ENCODE data around the gene MFAP1.
A peak's percentile ranks its signal among the peaks of the same experiment; 100 is the strongest.
"Not testable (repeated sequence)": the region's sequence is repeated elsewhere in the genome, so short reads cannot be mapped to it uniquely, and the experiment has no call there.

MFAP1 gene

DNA sequence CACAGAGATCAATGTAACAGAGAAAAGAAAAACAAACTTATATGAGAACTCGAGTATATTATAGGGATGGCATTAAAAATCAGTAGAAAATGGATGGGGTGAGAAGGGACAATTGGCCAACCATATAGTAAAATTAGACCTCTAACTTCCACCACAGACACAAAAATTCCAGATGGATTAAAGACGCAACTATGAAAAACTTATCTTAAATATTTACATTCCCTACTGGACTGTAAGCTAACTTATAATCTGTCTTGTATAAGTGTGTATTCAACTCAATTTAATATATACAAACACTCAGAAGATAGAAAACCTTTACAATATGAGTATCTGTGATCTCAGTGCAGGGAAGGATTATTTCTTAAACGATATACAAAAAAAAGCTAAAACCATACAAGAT, 3.0 kb downstream of the MFAP1 start:
- no peak for DNase-seq

GRCh38 chr15:43815064-43815463, 9.4 kb downstream of the MFAP1 start:
- DNase-seq = not testable (repeated sequence)

DNA sequence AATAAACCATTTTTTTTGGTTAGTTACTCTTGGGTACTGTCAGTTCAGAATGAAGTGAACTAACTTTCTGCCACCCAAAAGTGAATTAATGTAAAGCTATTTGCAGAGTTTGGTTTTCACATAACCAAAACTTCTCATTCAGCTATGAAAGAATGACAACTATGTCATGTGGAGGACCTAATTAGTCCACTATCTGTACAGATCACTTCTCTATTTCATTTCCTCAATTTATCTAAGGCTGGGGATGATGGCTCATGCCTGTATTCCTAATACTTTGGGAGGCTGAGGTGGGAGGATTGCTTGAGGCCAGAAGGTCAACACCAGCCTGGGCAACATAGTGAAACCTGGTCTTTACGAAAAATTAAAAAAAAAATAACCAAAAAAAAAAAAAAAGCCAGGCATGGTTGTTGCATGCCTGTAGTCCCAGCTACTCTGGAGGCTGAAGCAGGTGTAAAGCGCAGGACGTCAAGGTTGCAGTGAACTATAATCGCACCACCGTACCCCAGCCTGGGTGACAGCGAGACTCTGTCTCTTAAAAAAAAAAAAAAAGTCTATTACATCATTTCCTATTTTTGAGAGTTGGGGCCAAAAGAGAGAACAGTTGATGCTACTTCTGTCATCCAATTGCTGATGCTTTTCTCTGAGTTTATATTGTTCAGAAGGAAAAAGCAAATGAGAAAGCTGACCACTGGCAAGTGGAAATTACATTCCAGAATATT, 15.4 kb downstream of the MFAP1 start:
- DNase-seq = no peak

DNA sequence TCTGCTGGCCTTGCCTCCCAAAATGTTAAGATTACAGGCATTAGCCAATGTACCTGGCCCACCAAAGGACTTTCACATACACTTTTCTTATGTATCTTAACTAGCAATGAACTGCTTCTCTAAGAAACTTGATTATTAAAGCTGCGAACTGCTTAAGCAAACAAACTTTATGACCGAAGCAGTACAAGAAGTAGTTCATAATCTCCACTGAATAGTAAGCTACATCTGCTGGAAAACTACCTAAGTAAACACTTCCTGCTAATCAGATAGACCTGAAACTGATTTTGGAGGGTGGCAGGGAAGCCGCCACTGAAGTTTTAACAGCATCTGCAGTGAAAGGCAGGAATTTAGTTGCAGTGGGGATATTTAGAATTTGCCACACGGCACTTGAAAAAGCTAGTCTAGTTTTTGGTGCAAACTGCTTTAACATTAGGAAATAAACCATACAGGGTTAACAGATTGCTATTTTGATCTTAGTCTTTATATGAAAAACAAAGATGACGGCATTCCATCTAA, 16.0 kb downstream of the MFAP1 start:
- DNase-seq = no peak

GRCh38 chr15:43802676-43803075, 21.8 kb downstream of the MFAP1 start:
- not testable (repeated sequence) for DNase-seq

DNA sequence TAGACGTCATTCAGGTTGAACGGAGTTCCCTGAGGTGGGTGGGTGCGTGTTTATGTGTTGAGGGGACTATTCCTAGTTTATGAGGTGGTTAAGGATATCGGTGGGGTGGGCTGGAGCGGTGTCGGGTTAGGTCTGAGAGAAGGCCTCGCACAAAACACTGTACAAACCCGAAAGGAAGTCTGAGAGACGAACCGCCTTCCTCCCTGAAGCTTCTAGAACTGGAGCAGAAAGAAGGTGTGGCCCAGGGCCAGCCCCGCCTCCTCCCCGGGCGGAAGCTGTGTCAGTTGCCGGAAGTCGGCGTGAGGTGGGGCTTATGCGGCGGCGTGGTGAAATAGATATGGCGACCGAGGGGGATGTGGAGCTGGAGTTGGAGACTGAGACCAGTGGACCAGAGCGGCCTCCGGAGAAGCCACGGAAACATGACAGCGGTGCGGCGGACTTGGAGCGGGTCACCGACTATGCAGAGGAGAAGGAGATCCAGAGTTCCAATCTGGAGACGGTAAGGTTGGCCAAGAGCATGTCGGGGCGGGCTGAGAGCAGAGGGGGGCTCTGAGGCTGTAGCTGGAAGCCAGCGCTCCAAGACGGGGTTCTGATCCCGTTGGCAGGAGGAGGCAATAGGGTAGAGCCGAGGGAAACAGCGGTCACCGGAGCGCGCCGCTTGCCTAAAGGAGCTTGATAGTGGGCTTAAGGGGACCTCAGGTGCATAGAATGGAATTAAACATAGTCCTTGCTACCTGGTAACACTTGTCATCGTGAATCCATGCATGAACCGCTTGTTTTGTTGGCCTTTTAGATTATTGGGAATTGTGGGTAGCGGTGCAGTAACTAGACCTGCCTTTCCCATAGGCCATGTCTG, 24.0 kb downstream of the MFAP1 start, which contains the start of gene HYPK:
HYPK (plus strand) TSS at position 314 of the 856 bp plus-strand sequence; CDS start at position 338, 24 bp downstream.
- DNase-seq = peak; percentile 89 to 94

DNA sequence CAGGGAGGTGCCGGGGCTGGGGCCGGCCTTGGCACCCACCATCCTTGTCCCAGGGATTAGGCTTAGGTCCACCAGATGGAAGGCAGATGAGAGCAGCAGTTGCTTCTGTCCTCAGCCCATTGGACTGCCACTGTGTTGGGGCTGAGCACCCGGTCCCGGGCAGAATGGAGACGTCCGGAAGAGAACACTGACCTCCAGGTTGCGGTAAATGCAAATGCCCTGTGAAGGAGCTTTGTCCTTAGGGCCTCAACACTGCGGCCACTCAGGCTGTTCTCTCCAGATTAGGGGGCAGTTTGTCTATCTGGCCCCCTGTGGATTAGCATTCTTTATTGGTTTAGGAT, 24.6 kb downstream of the MFAP1 start, which contains the start of gene SERINC4:
SERINC4 (minus strand) TSS at position 276 of the 341 bp plus-strand sequence; CDS start at position 42, 234 bp downstream.
- DNase-seq = no peak

- DNase-seq = no peak
Measured at GRCh38 chr15:43799209-43799944, 25.1 kb downstream of the MFAP1 start.

DNA sequence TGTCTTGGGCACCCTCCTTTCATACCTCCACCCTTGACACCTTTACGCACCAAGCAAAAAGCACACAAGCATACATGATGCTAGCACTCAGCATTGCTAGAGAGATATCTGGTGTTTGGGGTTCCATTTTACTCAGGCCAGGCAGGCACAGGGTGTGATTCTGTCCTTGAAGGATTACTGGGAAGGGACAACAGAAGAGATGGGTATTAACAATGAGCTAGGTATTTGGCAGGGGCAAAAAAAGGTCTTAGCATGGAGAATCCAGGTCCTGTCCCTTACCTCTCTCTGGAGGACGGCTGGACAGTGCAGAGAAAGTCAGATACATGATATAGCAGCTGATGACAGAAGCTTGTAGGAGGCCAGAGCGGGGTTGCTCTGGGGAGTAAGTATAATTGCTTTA, 27.9 kb downstream of the MFAP1 start:
- no peak for DNase-seq

DNA sequence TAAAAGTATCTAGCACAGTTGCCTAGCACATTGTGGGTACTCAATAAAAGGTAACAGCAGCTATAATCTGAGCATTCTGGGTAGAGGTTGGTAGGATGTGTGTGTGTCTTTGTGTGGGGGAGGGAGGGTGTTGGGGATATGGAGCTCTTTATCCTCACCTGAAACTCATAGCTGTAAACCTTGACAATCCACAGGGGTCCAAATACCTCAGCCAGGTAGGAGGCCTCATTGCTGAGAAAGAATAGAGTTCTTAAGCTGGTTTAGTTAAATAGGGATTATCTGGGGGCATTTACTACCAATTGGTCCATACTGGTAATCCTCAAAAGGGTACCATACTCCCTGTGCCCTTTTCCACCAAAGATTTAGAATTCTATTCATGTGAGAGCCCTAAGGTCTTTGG, 28.5 kb downstream of the MFAP1 start:
- no peak for DNase-seq

GRCh38 chr15:43795197-43795596, 29.3 kb downstream of the MFAP1 start:
- no peak for DNase-seq

DNA sequence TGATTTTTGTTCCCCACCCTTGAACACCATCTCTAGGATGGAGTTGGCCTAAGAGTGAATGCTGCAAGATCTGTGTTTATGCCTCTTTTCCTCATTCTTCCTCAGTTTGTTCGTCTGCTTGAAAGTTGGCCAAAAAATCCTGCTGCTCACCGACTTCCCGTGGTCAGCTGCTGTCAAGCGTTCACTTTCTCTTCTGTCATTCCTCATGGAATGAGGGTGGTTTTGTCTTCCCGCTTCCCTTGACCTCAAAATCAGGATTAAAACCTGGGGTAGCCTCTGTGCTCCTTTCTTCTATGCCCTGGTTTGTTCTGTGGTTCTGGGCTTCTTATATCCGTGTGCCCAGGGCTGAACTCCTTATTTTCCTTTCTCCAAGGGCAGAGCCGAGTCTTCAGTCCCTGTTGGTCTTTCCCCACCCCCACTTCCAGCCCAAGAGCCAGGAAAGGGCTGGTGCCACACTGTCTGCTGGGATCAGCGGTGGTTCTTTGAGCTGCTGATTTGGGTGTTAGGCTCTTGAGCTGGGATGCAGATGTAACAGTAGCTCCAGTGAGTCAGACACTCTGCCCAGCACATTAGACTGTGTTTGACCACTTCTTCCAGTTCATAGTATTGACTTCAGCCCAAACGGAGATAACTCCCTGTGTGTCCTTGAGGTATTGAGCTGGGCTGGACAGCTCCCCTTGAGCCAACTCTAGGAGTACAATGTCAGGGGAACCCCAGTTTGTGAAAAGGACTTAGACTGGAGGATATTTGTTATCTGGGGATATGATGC, 30.0 kb downstream of the MFAP1 start:
- DNase-seq = no peak

DNA sequence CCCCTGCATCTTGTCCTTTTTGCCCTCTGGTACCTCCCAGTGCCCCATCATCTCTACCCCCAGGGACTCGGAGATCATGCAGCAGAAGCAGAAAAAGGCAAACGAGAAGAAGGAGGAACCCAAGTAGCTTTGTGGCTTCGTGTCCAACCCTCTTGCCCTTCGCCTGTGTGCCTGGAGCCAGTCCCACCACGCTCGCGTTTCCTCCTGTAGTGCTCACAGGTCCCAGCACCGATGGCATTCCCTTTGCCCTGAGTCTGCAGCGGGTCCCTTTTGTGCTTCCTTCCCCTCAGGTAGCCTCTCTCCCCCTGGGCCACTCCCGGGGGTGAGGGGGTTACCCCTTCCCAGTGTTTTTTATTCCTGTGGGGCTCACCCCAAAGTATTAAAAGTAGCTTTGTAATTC, 30.8 kb downstream of the MFAP1 start:
- DNase-seq = no peak

- DNase-seq = peak; percentile 49 to 55
Measured at GRCh38 chr15:43792761-43793476, 31.6 kb downstream of the MFAP1 start.

GRCh38 chr15:43791993-43792760, 32.3 kb downstream of the MFAP1 start, which contains the start of gene SERF2:
Gene SERF2, plus strand, starts transcription at chr15:43792320. Its CDS starts 57 bp downstream, at chr15:43792377.
- DNase-seq = peak; percentile 100

- no peak for DNase-seq
Measured at GRCh38 chr15:43789409-43789808, 35.1 kb downstream of the MFAP1 start.

- no peak for DNase-seq
Measured at GRCh38 chr15:43779016-43779415, 45.5 kb downstream of the MFAP1 start.

DNA sequence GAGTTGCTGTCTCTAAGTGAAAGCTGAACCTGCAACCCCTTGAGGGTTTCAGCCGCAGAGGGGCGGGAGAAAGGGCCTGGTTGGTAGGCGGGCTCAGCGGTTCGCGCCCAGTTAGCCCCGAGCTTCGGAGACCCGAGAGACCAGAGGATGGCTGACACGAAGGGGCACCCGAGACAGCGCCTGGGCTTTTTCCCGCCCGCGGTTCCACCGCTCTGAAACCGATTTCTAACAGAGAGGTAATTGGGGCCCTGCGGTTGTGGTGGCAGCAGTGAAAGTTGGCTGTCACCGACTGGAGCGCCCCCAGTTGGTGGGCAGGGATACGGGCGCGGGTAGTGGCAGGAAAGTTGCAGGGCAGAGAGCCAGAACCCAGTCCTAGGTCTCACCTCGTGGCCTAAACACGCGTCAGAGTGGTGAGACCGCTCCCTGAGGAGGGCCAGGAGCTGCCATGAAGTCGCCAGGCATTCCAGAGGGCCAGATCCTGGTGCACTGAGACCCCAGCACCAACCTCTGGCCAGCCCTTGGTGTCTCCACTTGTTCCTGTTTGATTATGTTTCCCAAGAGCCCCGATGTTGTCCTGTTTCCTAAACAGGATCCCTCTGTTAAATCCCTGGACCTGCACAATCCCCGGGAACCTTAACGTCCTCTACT, 47.1 kb downstream of the MFAP1 start:
- peak; percentile 93 to 94 for DNase-seq

GRCh38 chr15:43776718-43777266, 47.7 kb downstream of the MFAP1 start, which contains the start of gene ELL3:
Gene ELL3, minus strand, starts transcription at chr15:43776966. Its CDS starts 65 bp downstream, at chr15:43776901.
- DNase-seq = peak; percentile 82 to 87
